ENCODE measurements around the gene CYFIP2. TPM values are rescaled to one million over a fixed set of nuclear protein-coding genes. Genes with fewer than 3 reads are reported as not detected.
"Not testable (repeated sequence)": the region's sequence is repeated elsewhere in the genome, so short reads cannot be mapped to it uniquely, and the experiment has no call there.

The CYFIP2 gene
- total RNA-seq, 2 donors from 2014 or later: 29.3 to 33.4 TPM

DNA sequence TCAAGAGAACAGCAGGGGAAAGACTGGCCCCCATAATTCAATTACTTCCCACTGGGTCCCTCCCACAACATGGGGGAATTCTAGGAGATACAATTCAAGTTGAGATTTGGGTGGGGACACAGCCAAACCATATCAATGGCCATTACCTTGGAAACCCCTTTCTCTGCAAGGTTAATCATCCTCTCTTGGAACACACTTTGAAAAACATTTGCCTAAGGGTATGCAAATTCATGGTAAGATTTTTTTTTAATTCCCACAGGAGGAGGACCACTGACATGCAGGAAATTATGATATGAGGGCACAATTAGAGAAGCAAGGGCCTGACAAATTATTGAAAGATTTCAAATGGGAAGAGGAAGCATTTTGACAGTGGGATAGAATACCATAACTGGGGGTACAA, 132.4 kb downstream of the CYFIP2 start:
- Histone ChIP-seq H3K9ac (ENCODE audit: extremely low read depth, low read length, poor library complexity, severe bottlenecking) (no peak overlapping the region), H3K27me3 (ENCODE audit: control insufficient read depth, insufficient read depth, low read length, poor library complexity, severe bottlenecking) (no peaks in the 10 kb centered on the region), H3K27ac (ENCODE audit: low read depth, low read length) (no peak overlapping the region), H3K36me3 (ENCODE audit: control insufficient read depth, insufficient read depth, low read length) (no peaks in the 10 kb centered on the region), H3K9me3 (ENCODE audit: control insufficient read depth, low read length) (no peaks in the 10 kb centered on the region), H3K4me1 (ENCODE audit: control insufficient read depth, insufficient read depth, low read length) (no peaks in the 10 kb centered on the region), H3K4me3 (ENCODE audit: low read length) (no peak overlapping the region)
- no peaks in the 10 kb centered on the region for H3K9me3 Mint-ChIP-seq
- H3K4me3 Mint-ChIP-seq: no peak overlapping the region
- peaks cover 2% of the 10 kb centered on the region for H3K36me3 Mint-ChIP-seq (ENCODE audit: low read depth)
- TF ChIP-seq CTCF (conservative IDR thresholded peaks at IDR 0.05): no peak
- H3K27ac Mint-ChIP-seq: no peak overlapping the region
- peaks cover 10% of the 10 kb centered on the region for H3K4me1 Mint-ChIP-seq
- DNase-seq: no peak
- no peaks in the 10 kb centered on the region for H3K27me3 Mint-ChIP-seq (ENCODE audit: insufficient read depth)

DNA sequence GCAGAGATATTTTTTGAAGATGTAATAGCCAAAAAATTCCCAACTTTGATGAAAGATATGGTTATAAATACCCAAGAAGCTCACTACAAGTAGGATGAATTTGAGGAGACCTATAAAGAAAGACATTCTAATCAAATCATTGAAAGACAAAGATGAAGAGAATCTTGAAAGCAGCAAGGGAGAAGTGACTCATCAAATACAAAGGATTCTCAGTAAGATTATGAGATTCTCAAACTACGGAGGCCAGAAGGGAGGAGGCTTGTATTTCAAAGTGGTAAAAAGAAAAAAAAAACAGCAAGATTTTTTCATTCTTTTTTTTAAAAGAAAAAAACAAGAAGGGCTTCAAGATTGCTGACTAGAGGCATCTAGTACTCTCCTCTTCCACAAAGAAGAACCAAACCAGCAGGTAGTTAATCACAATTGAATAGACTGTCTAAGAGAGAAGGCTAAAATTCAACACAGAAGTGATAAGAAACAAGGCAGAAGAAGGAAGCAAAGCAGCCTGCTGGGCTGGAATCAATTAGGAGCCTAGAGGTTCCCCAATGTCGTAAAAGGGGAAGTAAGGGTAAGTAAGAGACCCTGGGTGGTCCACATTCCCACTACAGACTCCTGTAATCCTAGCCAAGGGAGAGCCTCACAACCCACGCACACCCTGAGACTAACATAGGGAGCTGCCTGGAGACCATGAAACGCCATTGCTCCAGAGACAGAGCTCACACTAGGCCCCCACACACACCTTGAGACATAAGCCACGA, 135.0 kb downstream of the CYFIP2 start:
- Mint-ChIP-seq H3K9me3 (no peaks in the 10 kb centered on the region), H3K36me3 (ENCODE audit: low read depth) (no peaks in the 10 kb centered on the region), H3K27ac (no peak overlapping the region), H3K4me3 (no peak overlapping the region), H3K27me3 (ENCODE audit: insufficient read depth) (peaks cover 2% of the 10 kb centered on the region), H3K4me1 (peaks cover 10% of the 10 kb centered on the region)
- WGBS, 2 experiments (ENCODE audit: insufficient coverage in 1 of 2, insufficient read length in 1 of 2): 71 to 85% methylated on average over 3 to 5 of the region's 5 CpGs
- Histone ChIP-seq H3K9ac (ENCODE audit: extremely low read depth, low read length, poor library complexity, severe bottlenecking) (no peak overlapping the region), H3K27me3 (ENCODE audit: control insufficient read depth, insufficient read depth, low read length, poor library complexity, severe bottlenecking) (no peaks in the 10 kb centered on the region), H3K36me3 (ENCODE audit: control insufficient read depth, insufficient read depth, low read length) (no peaks in the 10 kb centered on the region), H3K4me3 (ENCODE audit: low read length) (no peak overlapping the region), H3K9me3 (ENCODE audit: control insufficient read depth, low read length) (no peaks in the 10 kb centered on the region), H3K4me1 (ENCODE audit: control insufficient read depth, insufficient read depth, low read length) (no peaks in the 10 kb centered on the region), H3K27ac (ENCODE audit: low read depth, low read length) (no peak overlapping the region)
- no peak for DNase-seq
- no peak for TF ChIP-seq CTCF (conservative IDR thresholded peaks at IDR 0.05)

DNA sequence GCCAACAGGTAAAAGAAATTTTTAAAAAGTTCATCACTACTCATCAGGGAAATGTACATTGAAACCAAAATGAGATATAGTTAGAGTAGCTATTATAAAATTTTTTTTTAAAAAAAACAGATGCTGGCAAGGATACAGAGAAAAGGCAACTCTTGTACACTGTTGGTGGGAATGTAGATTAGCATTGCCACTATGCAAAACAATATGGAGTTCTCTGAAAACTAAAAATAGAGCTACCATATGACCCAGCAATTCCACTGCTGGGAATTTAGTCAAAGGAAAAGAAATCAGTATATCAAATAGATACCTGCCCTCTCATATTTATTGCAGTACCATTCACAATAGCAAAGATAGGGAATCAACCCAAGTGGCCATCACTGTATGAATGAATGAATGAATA, 149.9 kb downstream of the CYFIP2 start:
- peaks cover 7% of the 10 kb centered on the region for H3K36me3 Mint-ChIP-seq (ENCODE audit: low read depth)
- Histone ChIP-seq H3K9me3 (ENCODE audit: control insufficient read depth, low read length) (peaks cover 11% of the 10 kb centered on the region), H3K9ac (ENCODE audit: extremely low read depth, low read length, poor library complexity, severe bottlenecking) (no peak overlapping the region), H3K4me1 (ENCODE audit: control insufficient read depth, insufficient read depth, low read length) (no peaks in the 10 kb centered on the region), H3K4me3 (ENCODE audit: low read length) (no peak overlapping the region), H3K27me3 (ENCODE audit: control insufficient read depth, insufficient read depth, low read length, poor library complexity, severe bottlenecking) (no peaks in the 10 kb centered on the region), H3K36me3 (ENCODE audit: control insufficient read depth, insufficient read depth, low read length) (no peaks in the 10 kb centered on the region), H3K27ac (ENCODE audit: low read depth, low read length) (no peak overlapping the region)
- H3K9me3 Mint-ChIP-seq: peaks cover 52% of the 10 kb centered on the region
- H3K4me3 Mint-ChIP-seq: no peak overlapping the region
- no peaks in the 10 kb centered on the region for H3K4me1 Mint-ChIP-seq
- no peak overlapping the region for H3K27ac Mint-ChIP-seq
- peaks cover 11% of the 10 kb centered on the region for H3K27me3 Mint-ChIP-seq (ENCODE audit: insufficient read depth)
- DNase-seq: no peak
- no peak for TF ChIP-seq CTCF (conservative IDR thresholded peaks at IDR 0.05)

DNA sequence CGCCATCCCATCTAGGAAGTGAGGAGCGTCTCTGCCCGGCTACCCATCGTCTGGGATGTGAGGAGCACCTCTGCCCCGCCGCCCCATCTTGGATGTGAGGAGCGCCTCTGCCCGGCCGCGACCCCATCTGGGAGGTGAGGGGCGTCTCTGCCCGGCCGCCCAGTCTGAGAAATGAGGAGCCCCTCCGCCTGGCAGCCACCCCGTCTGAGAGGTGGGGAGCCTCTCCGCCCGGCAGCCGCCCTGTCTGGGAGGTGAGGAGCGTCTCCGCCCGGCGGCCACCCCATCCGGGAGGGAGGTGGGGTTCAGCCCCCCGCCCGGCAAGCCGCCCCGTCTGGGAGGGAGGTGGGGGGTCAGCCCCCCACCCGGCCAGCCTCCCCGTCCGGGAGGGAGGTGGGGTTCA, 153.6 kb downstream of the CYFIP2 start:
- not testable (repeated sequence) for H3K36me3 Mint-ChIP-seq (ENCODE audit: low read depth); H3K27ac ChIP-seq (ENCODE audit: low read depth, low read length); H3K4me1 ChIP-seq (ENCODE audit: control insufficient read depth, insufficient read depth, low read length); DNase-seq; H3K4me3 Mint-ChIP-seq; H3K27me3 ChIP-seq (ENCODE audit: control insufficient read depth, insufficient read depth, low read length, poor library complexity, severe bottlenecking); H3K27me3 Mint-ChIP-seq (ENCODE audit: insufficient read depth); H3K36me3 ChIP-seq (ENCODE audit: control insufficient read depth, insufficient read depth, low read length); H3K4me3 ChIP-seq (ENCODE audit: low read length); H3K4me1 Mint-ChIP-seq; H3K27ac Mint-ChIP-seq; H3K9ac ChIP-seq (ENCODE audit: extremely low read depth, low read length, poor library complexity, severe bottlenecking)
- peaks cover 20% of the 10 kb centered on the region for H3K9me3 ChIP-seq (ENCODE audit: control insufficient read depth, low read length)
- H3K9me3 Mint-ChIP-seq: peaks cover 56% of the 10 kb centered on the region
- 96% methylated on average over 25 of the region's 30 CpGs; no CpG with 5 or more reads in 1 of the 2 experiments for WGBS, 2 experiments (ENCODE audit: insufficient coverage in 1 of 2, insufficient read length in 1 of 2)

GRCh38 chr5:157429920-157430319, 164.0 kb downstream of the CYFIP2 start:
- Mint-ChIP-seq H3K27me3 (ENCODE audit: insufficient read depth) (peaks cover 20% of the 10 kb centered on the region), H3K9me3 (peaks cover 17% of the 10 kb centered on the region)
- H3K4me1 ChIP-seq (ENCODE audit: control insufficient read depth, insufficient read depth, low read length); H3K4me1 Mint-ChIP-seq; H3K36me3 Mint-ChIP-seq (ENCODE audit: low read depth); DNase-seq; H3K36me3 ChIP-seq (ENCODE audit: control insufficient read depth, insufficient read depth, low read length); H3K27ac Mint-ChIP-seq; H3K27ac ChIP-seq (ENCODE audit: low read depth, low read length); H3K9ac ChIP-seq (ENCODE audit: extremely low read depth, low read length, poor library complexity, severe bottlenecking); H3K4me3 ChIP-seq (ENCODE audit: low read length); H3K27me3 ChIP-seq (ENCODE audit: control insufficient read depth, insufficient read depth, low read length, poor library complexity, severe bottlenecking); H3K4me3 Mint-ChIP-seq: not testable (repeated sequence)
- WGBS, 2 experiments (ENCODE audit: insufficient coverage in 1 of 2, insufficient read length in 1 of 2): 95 to 96% methylated on average over 4 to 5 of the region's 5 CpGs
- H3K9me3 ChIP-seq (ENCODE audit: control insufficient read depth, low read length): peaks cover 15% of the 10 kb centered on the region
